NCI-H2171 (cell line): ENCODE measurements around the gene GOPC.
"Not testable (repeated sequence)": the region's sequence is repeated elsewhere in the genome, so short reads cannot be mapped to it uniquely, and the experiment has no call there.

Experiments
- DNase-seq: peaks from one replicate; lab custom pipeline; 2025; lab: John Stamatoyannopoulos, UW

GOPC gene

DNA sequence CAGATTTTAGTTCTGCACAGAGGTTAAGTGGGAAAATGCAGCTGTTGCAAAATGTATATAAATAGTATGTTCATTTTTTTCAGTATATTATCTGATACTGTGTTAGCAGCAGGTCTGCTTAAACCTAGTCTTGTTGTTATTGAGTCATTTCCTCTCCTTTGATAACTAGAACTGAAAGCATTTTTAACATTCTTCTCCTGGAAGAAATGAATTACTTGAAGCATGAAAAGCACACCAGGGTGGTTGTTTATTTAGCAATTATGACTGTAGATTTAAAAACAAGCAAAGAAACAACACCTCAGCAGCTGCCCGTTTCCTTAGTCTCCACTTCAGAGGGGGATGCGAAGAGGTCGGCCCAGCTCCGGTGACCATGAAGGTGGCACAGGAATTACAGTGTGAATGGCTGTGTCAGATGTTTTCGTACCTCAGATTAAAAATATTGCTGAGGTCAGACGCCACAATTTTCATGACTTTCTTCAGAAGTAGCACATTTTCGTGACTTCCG lies 53.5 kb downstream of the GOPC start:
- DNase-seq: no peak

DNA sequence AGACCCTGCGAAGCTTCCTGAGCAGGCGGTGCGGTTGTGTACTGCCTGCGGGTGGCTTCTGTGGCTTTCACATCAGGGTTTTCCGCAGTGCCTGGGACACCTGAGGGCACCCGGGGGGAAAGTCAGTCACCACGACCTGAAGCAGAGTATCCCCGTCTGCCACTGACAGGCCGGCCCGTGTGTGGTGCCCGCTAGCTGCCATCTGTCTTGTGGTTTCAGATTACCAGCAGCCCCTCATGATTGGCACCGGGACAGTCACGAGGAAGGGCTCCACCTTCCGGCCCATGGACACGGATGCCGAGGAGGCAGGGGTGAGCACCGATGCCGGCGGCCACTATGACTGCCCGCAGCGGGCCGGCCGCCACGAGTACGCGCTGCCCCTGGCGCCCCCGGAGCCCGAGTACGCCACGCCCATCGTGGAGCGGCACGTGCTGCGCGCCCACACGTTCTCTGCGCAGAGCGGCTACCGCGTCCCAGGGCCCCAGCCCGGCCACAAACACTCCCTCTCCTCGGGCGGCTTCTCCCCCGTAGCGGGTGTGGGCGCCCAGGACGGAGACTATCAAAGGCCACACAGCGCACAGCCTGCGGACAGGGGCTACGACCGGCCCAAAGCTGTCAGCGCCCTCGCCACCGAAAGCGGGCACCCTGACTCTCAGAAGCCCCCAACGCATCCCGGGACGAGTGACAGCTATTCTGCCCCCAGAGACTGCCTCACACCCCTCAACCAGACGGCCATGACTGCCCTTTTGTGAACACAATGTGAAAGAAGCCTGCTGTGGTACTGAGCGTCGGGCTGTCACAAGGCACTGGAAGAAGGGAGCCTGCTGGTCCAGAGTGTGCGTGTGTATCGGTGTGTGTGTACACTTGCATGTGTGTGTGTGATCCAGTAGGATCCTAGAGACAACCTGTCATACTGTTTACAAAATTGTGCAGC lies 54.4 kb downstream of the GOPC start:
- peak; percentile 79 for DNase-seq

DNA sequence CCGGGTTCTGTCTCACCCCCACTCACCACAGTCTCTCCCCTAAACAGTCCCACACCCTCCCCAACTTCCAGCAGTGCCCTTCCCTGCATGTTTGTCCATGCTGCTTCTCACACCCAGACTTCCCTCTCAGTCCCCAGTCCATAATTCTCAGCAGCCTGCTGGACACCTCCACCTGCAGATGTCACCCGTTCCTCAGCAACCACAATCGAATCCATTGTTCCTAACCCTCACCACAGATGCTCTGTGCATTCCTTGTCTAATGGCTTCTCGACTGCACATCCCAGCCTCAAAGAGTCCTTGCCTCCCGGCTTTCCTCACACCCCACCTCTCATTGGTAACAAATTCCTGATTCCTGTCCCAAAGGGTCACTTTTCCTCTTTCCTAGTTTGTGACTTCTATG lies 55.6 kb downstream of the GOPC start:
- DNase-seq: no peak

DNA sequence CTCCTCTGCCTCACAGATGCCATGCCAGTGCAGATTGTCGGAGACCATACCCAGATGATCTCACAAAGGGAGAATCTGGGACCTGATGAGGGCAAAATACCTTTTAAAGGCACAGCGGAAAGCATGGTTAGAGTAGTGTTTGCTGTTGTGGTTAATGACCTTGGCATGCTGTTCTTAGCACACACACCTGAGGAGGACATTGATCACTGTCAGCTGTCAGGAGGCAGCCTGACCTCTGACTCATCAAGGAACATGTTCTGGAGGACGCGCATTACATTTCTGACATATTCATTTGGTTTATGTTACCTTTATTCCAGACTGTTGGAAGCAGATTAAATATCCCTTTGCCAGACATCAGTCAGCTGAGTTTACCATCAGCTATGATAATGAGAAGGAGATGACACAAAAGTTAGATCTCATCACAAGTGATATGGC lies 57.1 kb downstream of the GOPC start:
- DNase-seq: peak; percentile 32

DNA sequence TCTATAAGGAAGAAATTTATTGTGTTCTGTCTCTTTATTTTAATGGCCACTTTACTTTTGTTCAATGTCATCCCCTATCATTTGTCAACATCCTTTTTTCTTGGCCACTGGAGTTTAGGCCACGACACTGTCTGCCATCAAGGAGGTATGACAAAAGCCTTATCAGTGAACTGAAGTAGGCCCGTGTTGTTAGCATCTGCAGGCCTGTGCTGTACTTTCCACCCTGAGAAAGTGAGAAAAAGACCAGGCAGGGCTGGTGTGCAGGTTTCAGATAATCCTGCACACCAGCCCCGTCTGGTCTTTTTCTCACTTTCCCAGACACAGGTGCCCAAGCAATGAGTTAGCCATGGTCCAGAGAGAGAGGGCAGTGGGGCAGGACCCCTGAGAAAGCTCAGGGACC lies 57.6 kb downstream of the GOPC start:
- no peak for DNase-seq

DNA sequence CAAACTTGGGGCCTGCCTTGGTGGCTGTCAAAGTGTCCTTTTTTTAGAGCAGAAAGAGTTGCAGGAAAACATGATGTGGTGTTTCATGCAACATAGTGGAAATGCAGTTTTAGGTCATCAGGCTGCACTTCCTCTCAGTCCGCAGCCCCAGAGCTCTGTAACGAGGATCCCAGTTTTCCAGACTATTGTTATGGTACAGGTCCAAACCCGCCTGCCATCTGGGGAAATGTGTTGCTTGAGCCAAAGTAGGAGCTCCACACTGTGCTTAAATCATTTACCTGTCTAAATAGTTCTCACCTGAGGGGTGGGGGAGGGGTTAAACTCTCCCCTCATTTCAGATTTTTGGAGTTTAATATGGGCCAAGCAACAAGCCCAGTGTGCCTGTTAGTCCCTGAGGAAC lies 59.8 kb downstream of the GOPC start:
- no peak for DNase-seq

DNA sequence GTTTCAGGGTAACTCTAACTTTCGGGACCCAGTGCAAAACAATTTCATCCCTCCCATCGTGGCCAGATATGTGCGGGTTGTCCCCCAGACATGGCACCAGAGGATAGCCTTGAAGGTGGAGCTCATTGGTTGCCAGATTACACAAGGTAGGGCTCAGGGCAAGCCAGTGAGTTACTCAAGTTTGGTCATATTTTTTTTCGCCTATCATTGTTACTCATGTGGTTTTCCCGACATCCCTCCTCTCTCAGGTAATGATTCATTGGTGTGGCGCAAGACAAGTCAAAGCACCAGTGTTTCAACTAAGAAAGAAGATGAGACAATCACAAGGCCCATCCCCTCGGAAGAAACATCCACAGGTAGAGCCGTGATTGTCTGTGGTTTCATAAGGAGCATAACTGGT lies 61.6 kb downstream of the GOPC start:
- DNase-seq: no peak

DNA sequence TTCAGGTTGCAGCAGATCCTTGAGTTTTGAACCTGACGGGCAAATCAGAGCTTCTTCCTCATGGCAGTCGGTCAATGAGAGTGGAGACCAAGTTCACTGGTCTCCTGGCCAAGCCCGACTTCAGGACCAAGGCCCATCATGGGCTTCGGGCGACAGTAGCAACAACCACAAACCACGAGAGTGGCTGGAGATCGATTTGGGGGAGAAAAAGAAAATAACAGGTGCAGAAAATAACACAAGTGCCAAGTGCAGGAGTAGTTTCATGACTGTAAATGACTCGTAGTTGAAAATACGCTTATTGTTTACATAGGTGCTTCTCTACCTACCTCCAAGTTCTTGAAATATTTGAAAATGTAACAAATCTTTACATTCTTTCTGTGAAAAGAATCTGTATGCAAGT lies 63.7 kb downstream of the GOPC start:
- DNase-seq: no peak

DNA sequence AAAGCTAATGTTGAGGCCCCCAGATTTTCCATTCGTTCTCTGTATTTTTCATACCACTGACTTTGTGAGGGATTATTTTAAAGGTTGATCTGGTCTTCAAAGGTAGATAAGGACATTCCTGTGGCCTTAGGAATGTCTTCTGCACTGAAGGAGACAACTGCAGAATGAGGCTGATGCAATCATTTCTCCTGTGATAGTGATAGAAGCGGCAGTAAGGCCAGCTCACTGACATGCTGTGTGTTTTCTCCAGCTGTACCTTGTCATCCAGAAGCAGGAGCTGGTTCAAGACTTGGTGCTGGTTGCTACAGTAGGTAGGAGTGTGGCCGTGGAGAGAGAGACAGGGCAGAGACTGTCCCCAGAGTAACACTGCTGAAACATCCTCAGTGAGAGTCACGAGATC lies 66.0 kb downstream of the GOPC start:
- no peak for DNase-seq

DNA sequence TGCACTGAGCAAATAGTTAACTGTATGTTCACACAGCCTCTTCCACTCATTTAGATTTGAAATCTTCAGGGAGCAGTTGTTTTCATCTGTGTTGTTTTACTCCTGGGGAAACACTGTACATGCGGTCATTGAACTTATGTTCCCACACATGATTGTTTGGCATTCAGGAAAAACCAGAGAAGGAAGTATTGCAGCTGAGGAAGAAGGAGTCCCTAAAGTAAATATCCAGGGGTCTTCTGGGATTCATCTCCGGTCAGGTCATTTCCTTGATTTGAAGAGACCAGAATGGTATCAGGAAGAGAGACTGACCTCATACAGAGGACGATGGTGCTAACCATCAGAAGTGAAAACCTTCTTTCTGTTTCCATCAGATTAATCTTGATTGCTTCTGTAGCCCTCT lies 67.3 kb downstream of the GOPC start:
- no peak for DNase-seq

DNA sequence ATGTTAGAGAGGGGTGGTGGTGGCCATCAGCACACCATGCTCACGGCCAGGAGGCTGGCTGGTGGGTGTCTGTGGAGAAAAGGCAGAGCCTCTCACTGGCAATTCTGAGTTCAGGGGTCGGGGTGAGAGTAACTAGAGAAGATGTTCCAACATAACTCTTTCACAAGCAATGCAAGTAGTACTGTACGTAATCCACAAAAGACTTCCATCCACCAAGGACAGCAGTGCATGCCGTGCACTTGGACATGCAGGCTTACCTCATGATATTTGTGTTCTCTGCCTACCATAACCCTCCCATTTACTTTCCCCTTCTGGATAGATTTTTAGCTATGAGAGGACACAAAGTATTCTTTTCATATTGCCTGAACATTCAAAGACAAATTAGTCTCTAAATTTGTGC lies 68.5 kb downstream of the GOPC start:
- no peak for DNase-seq

DNA sequence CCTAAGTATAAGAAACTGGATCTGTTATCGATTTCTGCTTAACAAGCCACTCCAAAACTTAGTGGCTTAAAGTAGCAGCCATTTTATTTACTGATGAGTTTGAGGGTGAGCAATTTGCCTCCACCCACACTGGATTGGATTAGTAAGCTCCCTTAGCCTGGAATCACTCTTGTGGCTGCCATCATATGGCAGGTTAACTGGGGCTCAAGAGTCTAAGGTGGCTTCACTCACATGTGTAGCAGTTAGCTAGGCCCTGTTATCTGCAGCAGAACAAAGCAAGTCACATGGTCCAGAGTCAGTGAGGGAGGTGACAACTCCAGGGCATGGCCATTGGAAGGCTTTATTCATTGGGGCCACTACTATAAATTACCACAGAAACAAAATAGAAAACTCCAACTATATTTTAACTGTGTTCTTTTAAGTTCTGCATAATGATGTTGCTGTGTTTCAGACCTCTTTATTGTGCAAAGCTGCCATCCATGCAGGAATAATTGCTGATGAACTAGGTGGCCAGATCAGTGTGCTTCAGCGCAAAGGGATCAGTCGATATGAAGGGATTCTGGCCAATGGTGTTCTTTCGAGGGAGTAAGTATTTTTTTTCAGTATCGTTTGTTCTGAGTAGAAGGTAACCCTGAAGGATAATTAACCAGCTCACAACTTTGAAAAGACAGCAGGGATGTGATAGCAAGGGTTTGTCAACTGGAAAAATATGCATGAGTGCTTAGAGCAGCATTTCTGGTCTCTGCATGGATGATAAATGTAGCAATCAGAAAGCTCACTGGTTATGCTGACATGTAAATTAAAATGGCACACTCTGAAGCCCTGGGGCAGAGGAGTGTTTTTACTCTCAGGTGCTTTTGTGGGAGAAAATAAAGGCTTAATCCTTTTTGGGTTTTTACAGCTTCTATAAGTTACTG lies 70.2 kb downstream of the GOPC start:
- no peak for DNase-seq

DNA sequence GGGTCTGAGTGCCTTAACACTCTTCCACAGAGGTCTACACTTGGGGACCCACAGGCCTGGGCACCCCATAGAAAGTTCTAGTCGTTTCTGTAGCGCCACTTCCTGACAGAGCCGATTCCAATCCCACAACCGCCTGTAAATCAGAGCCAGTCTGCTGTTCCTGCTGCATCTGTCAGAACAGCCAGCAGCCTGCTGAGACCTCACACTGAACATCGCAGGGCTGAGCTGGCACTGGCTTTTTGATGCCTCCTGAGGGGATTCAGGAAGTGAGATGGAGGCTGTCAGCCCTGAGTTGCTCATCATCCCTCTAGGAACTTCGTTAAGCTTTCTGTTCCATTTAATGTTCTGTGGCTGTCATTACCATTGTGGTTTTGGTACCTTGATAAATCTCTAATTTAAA lies 71.0 kb downstream of the GOPC start:
- DNase-seq: peak; percentile 23

DNA sequence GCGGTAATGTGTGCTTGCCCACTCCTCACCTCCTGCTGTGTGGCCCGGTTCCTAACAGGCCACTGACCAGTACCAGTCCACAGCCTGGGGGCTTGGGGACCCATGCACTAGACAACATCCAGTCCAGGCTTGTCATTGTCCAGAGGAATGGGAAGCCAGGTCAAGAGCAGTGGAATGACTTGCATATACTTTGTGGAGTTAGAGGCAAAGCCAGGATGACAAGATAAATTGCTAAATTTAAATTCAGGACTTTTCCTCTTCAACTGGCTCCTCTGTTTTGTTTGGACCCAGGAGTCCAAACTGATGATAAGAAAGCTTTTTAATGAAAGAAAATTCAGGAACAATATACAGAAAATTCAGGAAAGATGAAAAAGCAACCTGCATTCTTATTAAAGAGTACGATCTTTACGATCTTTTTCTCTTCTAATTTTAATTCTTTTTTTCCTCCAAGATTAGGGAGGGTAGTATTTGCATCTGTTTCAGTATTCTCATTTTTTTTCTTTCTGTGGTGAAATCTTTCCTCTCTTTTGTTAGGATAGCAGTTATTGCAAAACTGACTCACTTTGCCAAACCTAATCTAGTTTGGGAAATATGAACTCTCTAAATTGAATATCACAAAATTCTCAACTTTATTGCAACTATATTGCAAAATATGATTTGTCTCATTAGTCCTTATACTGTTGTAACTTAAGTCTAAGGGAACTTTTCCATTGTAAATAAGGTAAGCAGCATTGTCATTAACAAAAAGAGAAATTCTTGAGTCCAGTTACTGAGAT lies 71.7 kb downstream of the GOPC start:
- DNase-seq: no peak

DNA sequence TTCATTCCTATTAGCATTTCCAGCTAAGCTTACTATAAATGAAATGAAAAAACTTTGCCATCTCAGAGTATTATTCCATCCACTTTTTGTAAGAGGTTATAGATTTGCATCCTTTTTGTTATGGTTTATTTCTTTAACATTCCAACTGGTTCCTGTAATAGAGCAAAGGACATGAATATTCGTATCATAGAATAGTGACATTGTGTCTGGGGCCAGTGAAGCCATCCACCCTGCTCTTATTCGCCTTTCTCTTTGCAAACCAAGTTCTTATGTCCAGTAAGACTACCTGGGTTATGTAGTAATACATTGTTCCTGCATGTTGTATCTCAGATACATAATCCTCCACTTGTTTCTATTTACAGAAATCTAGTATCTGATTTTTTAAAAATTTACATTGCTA lies 76.7 kb downstream of the GOPC start:
- no peak for DNase-seq

DNA sequence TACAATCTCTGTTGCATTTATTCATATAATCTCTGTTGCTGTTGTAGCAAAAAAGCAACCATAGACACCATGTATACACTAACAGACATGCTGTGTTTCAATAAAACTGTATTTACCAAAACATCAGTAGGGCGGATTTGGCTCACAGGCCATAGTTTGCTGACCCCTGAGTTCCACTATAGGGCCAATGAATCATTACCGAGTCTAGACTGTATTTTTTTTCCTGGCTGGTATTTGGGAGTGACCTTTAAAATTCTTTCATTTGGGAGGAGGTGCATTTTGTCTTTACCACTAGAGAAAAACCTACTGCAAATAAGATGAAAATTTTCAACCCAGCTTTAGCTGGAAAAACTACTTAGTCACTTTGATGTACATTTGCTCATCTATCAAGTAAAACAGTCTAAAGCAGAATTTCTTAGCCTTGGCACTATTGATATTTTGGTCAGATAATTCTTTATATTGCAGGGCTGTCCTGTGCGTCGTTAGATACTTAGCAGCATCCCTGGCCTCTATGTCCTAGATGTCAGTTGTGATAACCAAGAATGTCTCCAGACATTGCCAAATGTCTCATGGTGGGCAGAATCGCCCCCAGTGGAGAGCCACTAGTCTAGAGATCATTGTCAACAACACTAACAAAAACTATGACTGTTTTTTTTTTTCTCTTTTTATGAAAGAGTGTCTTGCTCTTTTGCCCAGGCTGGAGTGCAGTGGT lies 80.4 kb downstream of the GOPC start:
- no peak for DNase-seq

DNA sequence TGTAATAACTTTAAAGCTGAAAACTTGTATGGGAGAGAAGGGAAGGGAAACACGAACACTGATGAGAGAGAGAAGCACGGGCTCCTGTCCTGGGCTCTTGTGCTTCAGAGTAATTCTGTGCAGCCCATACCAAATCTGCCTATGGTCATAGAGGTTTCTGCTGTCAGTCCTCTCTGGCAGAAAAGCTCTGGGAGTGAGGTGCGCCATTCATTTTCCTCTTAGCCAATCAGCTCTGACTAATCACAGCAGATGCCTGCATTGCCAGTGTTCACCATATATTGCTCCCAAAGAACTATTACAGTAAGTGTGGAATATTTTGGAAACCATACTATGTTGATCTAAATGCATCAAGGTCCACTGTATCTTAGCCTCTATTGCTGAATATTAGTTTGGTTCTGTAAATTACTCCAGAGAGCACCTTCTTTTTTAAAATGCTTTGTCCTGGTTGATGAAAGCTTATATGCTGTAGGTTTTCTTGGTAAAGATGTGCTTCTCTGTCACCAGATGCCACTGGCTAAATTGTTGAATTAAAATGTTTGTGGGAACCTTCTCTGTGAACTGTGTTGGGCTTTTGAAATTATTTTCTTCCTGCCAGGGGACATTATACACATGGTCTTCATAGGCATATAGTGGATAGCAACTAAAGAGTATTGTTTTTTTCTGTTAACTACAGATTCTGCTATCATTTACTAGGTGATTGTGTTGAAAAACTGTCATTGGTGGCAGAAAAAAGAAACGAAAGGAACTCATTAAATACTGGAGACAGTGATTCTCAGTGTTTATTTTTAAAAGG lies 81.5 kb downstream of the GOPC start:
- no peak for DNase-seq

DNA sequence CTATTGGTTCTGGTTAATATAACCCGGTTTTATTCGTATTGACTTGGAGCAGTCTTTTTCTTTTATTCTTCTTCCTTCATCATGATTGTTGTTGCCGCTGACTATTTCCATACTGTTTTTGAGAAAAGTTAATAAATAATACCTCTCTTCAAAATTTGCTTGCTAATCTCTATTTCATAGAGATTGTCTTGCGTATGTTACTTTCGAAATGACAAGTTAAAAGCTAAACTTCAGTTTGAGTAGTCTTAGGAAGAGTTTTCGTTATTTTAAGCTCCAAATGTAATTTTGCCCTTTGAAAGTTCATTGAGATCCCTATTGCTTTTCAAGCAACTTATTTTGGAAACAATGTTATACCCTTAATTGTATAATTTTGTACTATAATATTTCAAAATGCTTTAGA lies 83.4 kb downstream of the GOPC start:
- no peak for DNase-seq

DNA sequence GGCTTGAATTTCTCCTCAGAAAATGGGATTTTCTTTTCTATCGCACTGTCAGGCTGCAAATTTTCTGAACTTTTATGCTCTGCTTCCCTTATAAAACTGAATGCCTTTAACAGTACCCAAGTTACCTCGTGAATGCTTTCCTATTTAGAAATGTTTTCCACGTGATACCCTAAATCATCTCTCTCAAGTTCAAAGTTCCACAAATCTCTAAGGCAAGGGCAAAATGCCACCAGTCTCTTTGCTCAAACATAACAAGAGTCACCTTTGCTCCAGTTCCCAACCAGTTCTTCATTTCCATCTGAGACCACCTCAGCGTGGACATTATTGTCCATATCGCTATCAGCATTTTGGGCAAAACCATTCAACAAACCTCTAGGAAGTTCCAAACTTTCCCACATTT lies 84.3 kb downstream of the GOPC start:
- not testable (repeated sequence) for DNase-seq

DNA sequence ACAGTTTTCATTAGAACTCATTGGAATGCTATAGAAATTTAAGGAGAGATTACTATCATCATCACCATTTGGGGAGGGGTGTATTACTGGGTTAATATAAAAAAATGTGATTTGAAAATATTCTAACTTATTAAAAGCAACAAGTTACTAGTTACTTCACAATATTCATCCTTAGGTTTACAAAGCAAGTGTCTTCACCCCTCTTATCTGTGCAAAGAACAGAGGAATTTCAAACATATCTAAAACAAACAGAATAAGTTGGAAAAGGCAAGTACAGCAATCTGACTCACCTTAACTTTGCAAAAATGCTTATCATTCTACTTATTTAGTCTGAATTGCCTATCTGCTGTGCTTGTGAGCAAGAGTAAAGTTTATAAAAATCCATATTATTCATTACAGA lies 87.0 kb downstream of the GOPC start:
- no peak for DNase-seq

DNA sequence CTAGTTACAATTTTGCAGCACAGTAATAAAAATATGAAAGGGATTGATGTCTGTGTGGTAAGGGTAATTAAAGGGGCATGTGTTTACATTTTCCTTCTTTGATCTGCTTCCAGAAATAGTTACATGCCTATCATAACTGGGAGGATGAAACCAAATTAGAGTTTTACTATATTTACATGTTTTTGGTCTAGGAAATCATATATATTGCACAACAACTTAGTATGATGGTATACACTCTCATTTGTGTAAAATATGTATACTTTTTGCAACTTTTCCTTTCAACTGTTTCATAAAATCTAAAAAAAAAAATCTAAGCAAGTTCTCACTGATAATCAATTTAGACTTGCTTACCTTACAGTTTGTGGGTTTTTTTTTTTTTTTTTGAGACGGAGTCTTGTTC lies 87.7 kb downstream of the GOPC start:
- DNase-seq: no peak
